Heart left ventricle (tissue), 13 donors: ENCODE measurements around the gene PPP1R9B.

Experiments used
- POLR2A ChIP-seq, 2 donors: fragments of 450-650 bp; IDR thresholded peaks; one replicate each; pipeline ENCODE4 v1.6.1; 2017; ENCODE audit warnings: antibody characterized with exemption in 2 of 2, mild to moderate bottlenecking in 2 of 2, moderate library complexity in 2 of 2
- TF ChIP-seq, protein P1 (sequence below), 12 donors: fragments of 200-600 bp; sonication (generic) in 4 of 12; IDR thresholded peaks; one replicate each; pipeline versions ENCODE4 v1.5.0 to v1.8.0; 2018 to 2022; ENCODE audit warnings: antibody characterized with exemption in 12 of 12, mild to moderate bottlenecking in 5 of 12
- donor health status: ischemic (EF 13 %, LVEDD 7.1; RV severe dilation, severe dysfunction).
- donor health status: DM: no; HTN: yes; CAD: no.
- donor health status: DM: no; HTN: no; CAD: no.
- donor health status: ischemic (EF 25% LVEDD 6.9; RV normal size, moderate dysfunction).
- donor health status: ischemic (EF 25% LVEDD 5.7; RV mildly dilated, moderate dysfunction).
- donor health status: ischemic (EF 35%, LVEDD 5.7; RV mildly dilated, moderate dysfunction).
- donor health status: nonischemic (EF 11% LVEDD 7.7; RV severe dilation, severe dysfunction).
- donor health status: DM: yes; HTN: yes; CAD: no.
- donor health status: PGD.
- donor health status: ischemic (EF 29% LVEDD 5.4; RV normal size, mild dysfunction).
- donor health status: nonischemic (EF 23%, LVEDD 6.1; RV moderate dilation, normal function).

DNA sequence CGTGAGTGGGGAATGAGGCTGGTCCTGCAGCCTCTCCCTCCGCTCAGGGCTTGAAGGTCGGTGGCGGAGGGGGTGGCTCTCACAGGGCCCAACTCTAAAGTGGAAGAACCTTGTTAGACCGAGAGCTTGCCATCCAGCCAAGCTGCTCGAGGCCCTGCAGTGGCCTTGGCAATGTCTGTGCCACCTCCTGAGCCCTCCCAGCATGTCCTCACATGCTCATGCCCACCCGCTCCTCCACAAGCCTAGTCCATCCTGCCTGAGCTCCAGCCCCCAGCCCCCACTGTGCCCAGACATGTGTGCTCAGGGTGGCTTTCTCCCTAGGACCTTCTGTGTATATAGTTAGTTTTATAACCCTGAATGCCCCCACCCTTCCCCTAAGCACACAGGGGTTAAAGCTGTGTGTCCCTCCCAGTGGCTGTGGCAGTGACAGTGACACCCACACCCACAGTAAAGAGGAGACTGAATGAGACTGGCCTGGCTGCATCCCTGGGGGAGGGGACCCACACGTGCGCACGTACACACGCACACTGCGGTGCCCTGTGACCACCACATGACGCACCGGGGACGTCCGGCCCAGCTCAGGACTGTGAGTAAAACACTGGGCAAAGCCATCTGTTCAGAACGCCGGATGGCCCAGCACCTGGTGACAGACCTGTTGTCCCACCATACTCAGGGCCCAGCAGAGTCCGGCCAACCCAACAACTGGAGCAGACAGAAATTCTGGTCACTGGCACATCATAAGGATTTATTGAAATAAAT is 39.7 kb downstream of the PPP1R9B start:
- TF ChIP-seq, protein P1, sequence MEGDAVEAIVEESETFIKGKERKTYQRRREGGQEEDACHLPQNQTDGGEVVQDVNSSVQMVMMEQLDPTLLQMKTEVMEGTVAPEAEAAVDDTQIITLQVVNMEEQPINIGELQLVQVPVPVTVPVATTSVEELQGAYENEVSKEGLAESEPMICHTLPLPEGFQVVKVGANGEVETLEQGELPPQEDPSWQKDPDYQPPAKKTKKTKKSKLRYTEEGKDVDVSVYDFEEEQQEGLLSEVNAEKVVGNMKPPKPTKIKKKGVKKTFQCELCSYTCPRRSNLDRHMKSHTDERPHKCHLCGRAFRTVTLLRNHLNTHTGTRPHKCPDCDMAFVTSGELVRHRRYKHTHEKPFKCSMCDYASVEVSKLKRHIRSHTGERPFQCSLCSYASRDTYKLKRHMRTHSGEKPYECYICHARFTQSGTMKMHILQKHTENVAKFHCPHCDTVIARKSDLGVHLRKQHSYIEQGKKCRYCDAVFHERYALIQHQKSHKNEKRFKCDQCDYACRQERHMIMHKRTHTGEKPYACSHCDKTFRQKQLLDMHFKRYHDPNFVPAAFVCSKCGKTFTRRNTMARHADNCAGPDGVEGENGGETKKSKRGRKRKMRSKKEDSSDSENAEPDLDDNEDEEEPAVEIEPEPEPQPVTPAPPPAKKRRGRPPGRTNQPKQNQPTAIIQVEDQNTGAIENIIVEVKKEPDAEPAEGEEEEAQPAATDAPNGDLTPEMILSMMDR (IDR thresholded peaks at IDR 0.05) = no peak
- TF ChIP-seq POLR2A (IDR thresholded peaks at IDR 0.05) = peak in 1 of 2 donors; percentile 53
